ENCODE measurements around the gene PLA2G6.

PLA2G6 gene

GRCh38 chr22:38108561-38109319 lies 72.9 kb downstream of the PLA2G6 start:
- DNase-seq = no peak

DNA sequence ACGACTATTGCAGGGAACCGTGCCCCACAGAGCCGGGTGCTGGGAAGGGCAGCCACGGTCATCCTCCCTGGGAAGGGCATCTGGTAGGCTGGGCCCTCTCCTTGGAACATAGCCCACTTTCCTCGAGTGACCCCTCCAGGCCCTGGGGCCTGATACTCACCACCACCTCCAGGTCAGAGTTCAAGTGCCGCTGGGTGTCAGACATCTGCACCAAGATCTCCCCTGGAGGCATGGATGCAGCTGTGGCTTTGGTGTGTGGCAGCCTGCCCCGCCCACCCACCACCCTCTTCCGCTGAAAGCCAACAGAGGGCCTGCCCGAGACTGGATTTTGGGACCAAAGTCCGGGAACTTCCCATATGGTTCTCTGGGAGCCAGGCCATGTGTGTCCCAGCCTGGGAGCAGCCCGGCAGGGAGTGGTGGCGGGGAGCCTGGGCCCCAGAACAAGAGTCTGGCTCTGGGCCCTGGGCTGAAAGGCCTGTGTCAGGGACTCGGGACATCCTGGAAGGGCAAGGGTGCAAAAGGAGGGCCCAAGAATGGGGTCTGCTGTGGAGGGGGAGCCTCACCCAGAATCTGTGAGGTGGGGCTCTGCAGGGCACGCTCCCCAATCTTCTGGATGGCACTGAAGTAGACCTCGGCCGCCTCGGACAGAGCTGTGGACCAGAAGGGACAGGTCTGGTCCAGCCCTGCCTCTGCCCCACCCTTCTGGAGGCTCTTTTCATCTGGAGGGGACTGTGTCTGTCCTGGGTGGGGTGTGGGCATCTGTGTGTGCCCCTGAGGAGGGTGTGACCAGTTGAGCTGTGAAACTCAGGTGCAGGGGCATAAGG lies 73.7 kb downstream of the PLA2G6 start:
- no peak for DNase-seq

DNA sequence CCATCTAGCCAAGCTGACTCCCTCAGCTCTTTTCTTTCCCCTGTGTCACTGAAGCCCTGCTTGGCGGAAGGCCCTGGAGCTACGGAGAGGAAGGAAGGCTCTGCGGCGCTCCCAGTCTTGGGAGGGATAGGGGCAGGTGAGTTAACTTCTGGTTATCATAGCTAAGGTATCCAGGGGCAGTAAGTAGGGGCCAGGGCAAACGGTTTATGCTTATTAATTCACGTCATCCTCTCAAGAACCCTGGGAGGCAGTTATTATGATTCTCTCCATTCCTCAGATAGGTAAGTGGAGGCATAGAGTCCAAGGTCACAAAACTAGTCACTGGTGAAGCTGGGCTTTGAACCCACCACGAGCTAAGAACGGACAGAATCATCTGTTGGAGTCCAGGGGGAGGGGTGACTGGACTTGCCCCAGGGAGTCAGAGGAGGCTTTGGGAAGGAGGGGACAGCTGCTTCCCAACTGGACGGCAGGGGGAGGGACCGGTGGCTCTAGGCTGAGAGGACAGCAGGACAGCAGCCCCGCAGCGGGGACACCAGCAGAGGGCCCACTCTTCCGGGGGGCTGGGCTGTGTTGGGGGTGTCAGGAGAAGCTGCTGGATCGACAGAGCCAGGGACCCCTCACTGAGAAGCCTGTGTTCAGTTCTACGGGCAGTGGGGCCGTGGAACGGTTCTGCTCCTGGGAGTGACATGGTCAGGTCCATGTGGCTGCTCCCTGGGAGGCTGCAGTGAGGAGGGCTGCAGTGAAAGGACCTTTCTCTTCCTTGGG lies 74.6 kb downstream of the PLA2G6 start:
- DNase-seq = no peak

DNA sequence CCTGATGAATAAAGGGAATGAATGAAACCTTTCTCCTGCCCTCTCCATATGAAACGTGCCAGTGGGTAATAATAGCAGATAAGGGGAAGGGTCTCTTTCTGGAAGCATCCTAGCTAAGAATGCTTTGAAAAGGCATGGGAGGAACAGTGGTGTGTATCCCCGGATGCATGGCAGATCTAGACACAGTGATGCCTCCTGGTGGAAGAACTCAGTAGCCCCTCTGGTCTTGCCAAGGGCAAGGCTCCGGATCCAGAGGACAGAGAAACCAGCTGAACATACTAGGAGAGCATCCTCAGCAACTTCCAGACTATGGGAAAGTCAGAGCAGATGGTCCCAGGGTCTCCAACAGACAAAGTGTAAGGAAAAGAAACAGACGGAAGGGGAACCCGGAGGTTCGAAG lies 77.5 kb downstream of the PLA2G6 start:
- DNase-seq = no peak

DNA sequence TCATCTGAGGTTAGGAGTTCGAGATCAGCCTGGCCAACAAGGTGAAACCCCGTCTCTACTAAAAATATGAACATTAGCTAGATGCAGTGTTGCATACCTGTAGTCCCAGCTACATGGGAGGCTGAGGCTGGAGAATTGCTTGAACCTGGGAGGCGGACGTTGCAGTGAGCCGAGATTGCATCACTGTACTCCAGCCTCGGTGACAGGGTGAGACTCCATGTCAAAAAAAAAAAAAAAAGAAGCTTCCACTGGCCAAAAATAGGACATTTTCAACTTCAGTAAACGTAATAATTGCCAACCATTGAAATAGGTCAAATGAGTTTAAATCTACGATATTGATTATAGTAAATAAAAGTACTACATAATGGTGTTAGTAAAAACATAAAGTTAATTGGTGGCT lies 78.0 kb downstream of the PLA2G6 start:
- DNase-seq = no peak

DNA sequence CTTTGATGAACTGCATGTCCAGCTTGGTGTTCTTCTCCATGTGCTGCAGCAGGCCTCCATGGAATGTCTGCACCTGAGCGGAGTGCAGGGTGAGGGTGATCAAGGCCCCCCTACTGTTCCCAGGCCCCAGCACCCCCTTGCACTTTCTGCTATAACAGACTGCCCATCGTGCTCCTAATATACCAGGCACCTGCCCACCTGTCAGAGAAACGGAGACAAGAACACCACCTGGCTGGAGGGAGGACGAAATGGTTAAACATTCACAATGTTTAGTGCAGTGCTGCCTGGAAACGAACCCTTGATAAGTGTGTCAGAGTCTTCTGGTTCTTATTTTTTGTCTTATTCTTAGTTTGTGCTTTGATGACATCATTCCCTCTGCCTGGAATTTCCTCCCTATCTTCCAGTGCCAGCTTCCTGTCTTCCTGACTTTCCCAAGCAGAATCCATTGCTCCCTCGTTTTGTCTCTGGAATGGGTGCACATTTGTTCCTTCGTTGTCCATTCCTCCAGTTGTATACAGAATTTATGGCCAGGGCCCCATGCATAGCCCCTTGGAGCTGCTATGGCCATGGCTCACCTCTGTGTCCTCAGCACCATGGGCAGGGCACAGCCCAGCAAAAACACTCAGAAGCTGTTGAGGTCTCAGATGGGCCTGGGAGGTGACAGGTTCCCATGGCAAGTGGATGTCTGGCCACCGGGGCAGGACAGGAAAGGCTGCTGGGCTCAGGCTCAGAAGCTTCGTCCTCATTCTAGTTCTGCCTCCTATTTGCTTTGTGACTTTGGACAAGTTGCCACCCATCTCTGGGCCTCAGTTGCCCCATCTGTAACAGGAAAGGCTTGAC lies 83.0 kb downstream of the PLA2G6 start:
- no peak for DNase-seq

DNA sequence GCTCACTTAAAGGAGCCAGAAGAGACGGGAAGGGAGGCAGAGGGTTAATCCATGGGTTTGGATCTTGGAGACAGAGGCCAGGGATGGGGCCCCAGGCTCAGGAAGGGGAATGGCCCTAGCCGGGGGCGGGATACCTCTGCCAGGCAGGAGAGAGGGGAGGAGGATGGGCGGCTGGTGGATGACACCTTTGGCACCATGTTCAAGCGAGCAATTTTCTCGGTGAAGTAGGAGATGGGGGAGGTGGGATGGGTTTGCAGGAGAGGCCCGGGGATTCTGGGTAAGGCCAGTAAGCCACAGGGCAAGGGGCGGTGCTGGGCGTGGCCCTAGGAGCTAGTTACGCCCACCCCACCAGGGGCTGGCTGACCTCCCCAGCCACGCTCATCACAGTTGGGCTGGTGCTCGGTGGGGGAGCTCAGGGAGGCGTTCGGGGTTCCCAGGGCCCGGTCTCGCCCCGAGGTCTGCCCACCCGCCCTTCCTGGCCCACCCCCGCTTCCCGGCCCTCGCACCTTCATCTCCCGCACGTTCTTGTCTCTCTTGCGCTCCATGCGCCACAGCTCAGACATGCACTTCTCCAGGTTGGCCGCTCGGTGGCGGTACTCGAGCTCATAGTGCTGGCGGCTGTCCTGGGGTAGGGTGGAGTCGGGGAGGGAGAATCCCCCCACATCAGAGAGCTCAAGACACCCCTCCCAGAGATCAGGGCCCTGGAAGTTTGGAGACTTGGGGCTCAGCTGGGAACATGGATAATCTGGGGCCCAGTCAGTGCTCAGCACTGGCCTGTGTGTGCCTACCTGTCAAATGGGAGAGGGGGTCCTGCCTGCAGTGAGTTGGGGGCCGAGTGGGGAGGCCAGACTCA lies 83.8 kb downstream of the PLA2G6 start:
- DNase-seq = no peak

- DNase-seq = no peak
These were observed 84.6 kb downstream of the PLA2G6 start for GRCh38 chr22:38097058-38097457.

- no peak for DNase-seq
These were observed 92.2 kb downstream of the PLA2G6 start for GRCh38 chr22:38089474-38089851.

DNA sequence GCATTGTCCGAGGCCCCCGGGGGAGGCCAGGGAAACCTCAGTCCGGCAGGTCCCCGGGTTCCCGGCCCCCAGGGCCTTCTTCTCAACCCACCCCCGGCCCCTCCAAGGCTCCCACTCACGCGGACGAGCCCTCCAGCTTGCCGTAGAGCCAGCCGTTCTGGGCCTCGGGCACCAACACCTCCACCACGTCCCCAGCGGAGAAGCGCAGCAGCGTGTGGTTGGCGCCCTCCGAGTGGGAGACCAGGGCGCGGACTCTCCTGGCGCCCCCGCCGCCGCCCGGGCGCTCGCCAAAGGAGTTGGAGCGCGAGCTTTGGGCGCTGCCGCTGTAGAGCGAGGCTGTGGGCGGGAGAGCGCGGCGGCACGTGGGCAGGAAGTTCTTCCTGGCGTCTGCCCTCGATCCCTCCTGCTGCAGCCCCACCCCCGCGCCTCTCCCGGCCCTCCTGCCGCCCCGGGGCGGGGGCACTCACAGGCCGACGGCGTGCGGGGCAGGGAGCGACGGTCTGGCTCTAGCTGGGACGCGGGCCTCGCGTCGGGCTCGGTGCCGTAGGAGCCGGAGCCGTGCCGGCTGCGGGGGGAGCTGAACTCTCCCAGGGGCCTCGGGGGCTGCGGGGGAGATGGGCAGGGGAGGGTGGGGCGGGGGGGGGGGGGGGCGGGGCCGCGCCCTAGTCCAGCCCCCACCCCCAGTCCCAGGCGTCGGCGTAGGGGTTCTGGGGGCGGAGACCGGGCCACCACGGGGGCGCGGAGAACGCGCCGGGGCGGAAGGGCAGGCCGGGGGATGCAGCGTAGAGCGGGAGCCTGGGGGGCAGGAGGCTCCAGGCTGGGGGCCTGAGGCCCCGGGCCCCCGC lies 92.8 kb downstream of the PLA2G6 start:
- no peak for DNase-seq

DNA sequence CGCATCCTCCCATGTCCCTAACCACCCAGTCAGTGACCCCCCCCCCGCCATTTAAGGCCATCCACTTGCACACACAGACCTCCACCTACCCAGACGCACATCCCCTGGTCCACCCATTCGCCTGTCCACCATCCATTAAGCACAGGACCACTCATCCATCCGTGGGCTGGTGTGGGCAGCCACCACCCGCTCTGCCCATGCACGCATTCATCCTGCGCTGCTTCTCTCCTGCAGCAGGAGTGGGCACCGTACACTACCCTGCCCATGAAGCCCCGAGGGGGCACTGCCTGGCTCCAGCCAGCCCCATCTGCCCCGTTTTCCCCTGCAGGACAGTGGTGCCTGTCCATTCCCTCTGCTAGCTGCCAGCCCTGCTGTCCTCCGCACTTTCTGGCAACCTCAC lies 93.8 kb downstream of the PLA2G6 start:
- no peak for DNase-seq

GRCh38 chr22:38086942-38087341 lies 94.7 kb downstream of the PLA2G6 start:
- DNase-seq = no peak

DNA sequence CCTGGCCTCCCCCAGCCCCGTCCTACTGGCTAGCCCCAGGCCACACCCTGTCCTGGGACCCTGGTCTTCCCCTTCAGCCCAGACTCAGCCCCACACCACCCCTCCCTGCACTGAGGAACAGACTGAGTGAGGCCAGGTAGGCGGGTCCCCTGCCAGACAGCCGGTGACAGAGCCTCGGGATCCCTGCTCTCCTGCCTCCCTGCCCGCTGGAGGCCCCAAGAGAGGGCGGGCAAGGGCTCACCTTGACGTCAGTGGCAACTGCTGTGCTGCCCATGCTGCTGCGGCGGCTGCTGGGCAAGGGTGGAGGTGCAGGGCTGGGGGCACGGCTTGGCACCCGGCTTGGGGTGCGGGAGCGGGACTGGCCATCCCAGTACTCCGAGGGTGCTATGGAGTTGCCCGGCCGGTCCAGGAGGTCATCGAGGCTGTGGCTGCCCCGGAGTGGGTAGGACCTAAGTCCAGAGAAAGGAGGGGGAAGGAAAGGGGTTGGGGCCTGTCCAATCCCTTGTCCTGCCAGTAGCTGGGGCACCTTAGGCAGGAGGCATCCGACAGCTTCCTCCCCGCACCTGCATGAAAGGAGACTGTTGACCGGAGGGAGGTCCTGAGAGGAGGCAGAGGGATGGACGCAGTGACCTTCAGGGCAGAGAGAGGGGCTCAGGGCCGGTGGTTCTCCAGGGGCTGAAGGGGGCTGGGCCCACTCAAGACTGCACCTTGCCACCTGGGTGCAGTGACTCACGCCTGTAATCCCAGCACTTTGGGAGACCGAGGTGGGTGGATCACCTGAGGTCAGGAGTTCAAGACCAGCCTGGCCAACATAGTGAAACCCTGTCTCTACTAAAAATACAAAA lies 95.4 kb downstream of the PLA2G6 start:
- DNase-seq = no peak

- DNase-seq = no peak
These were observed 96.1 kb downstream of the PLA2G6 start for GRCh38 chr22:38085501-38085900.

- no peak for DNase-seq
These were observed 96.6 kb downstream of the PLA2G6 start for GRCh38 chr22:38085056-38085455.

- no peak for DNase-seq
These were observed 97.5 kb downstream of the PLA2G6 start, which contains the start of gene SLC16A8 for GRCh38 chr22:38083931-38084631. TSS of gene SLC16A8 (minus strand) at chr22:38084184. CDS start at chr22:38082873, 1,311 bp downstream.

GRCh38 chr22:38082986-38083710 lies 98.5 kb downstream of the PLA2G6 start:
- no peak for DNase-seq
